Measurements from ENCODE around the gene RNGTT.

The RNGTT gene

GRCh38 chr6:88708197-88708744 is 255.1 kb downstream of the RNGTT start:
- no peak for DNase-seq

DNA sequence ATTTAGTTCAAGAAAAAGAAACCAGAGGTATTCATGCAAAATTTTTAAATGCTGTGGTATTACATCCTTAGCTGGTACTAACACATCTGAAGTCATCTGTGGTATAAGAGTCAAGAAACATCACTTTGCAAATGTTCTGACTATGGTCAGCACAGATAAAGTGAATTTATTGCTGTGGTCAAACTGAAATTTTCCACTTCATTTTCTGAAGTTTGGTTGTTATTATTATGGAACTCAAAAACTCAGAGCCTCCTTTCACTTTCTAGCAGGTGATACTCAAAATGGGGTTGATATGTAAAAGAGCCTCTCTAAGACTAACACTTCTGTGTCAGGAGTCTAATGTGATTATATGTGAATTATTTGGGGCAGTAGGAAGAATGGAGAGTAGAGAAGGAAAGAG is 257.8 kb downstream of the RNGTT start:
- no peak for DNase-seq

DNA sequence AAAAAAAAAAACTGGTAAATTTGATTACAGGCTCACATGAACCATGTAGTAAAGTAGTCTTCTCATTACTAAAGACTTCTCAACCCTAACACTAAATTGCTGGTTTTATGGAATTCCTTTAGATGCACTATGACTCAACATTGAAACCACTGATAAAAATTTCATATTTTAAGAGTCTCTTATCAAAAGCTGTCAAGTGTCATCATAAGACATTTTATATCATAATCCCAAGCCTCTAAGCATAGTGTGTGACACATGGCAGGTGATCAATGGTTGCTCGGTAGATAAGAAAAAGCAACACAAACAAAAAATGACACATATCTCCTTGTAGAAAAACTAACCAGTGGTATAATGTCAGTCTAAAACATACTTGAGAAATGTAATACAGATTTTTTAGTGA is 258.4 kb downstream of the RNGTT start:
- no peak for DNase-seq

DNA sequence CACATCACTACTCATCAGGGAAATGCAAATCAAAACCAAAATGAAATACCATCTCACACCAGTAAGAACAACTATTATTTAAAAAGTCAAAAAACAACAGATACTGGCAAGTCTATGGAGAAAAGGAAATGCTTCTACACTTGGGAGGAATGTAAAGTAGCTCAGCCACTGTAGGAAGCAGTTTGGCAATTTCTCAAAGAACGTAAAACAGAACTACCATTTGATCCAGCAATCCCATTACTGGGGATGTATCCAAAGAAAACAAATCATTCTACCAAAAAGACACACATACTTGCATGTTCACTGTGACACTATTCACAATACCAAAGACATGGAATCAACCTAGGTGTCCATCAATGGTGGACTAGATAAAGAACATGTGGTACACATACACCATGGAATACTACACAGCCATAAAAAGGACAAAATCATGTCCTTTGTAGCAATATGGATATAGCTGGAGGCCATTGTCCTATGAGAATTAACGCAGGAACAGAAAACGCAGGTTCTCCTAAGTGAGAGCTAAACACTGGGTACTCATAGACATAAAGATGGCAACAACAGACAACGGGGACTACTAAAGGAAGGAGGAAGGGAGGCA is 260.4 kb downstream of the RNGTT start:
- no peak for DNase-seq

DNA sequence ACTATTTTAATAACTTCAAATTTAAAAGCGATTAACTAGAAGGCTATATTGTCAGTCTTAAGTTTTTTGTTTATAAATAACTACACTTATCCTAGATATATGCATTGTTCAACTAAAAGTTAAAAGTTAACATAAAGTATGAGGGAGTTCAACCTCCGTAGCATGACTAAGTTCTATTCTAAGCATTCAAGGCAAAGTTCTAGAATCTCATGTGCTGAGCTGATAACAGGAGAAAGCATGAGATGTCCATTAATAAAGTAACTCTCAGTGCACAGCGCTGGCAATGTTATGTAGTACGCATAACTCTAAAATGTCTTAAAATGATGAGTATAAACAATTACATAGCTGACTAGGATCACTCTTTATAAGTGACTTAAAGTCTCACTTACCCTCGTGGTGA is 264.8 kb downstream of the RNGTT start:
- no peak for DNase-seq

- no peak for DNase-seq
Measured at GRCh38 chr6:88695937-88696336, 267.5 kb downstream of the RNGTT start.

GRCh38 chr6:88683734-88684133 is 279.7 kb downstream of the RNGTT start:
- DNase-seq, result no peak

GRCh38 chr6:88680654-88681053 is 282.8 kb downstream of the RNGTT start:
- DNase-seq, result no peak

DNA sequence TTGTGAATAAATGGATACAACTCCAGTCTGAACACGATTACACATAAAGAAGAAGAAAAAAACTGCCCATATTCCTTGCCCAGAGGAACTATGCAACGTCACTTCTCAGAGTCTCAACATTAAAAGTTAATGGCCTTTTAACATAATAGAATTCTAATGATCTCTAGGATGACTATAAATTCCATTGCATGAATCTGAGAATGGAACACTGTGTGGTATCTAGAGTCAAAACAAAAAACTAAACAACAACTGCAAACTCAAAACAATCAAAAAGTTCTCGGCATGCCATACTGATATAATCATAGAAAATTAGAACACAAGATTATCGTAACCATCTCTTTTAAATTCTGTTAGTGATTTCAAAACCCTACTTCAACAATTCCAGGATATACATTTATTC is 283.6 kb downstream of the RNGTT start:
- DNase-seq, result no peak

DNA sequence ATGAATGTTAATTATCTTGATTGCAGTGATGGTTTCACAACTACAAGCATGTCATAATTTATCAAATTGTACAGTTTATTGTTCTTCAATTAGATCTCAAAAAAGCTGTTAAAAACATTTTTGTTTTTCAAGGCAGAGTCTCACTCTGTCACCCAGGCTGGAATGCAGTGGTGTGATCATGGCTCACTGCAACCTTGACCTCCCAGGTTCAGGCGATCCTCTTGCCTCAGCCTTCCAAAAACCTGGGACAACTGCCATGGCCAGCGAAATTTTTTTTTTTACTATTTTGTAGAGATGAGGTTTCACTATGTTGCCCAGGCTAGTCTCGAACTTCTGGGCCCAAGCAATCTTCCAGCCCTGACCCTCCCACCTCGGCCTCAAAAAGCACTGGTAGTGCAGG is 286.1 kb downstream of the RNGTT start:
- no peak for DNase-seq

GRCh38 chr6:88671624-88672023 is 291.8 kb downstream of the RNGTT start:
- DNase-seq, result no peak

DNA sequence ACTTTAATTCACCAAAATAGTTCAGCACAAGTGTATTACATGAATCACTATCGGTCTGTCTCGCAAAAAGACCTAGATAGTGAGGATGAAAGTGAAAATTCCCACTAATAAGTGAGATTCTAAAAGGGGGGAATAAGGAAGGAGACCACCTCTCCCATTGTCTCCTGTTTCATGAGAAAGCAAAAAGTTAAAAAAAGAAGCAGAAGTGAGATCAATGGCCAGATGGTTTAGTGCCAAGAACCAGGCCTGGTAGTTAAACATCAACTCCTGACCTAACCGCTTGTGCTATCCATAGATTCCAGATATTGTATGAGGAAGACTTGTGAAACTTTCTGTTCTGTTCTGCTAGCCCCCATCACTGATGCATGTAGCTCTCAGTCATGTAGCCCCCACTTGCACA is 293.0 kb downstream of the RNGTT start:
- no peak for DNase-seq

DNA sequence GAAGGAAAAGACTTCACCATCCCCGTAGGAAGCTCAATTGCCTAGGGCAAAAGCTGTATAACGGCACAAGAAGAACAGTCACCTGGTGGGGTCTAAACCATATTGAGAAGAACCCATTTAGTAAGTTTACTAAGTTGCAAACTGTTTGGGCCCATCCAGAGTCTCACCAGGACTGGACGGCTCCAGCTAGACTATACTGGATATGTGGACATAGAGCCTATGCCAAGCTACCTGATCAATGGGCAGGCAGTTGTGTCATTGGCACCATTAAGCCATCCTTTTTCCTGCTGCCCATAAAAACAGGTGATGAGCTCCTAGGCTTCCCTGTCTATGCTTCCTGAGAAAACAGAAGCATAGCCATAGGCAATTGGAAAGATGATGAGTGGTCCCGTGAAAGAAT is 293.9 kb downstream of the RNGTT start:
- DNase-seq, result no peak

- DNase-seq, result no peak
Measured at GRCh38 chr6:88666901-88667300, 296.5 kb downstream of the RNGTT start.

- DNase-seq, result no peak
Measured at GRCh38 chr6:88665131-88665530, 298.3 kb downstream of the RNGTT start.

DNA sequence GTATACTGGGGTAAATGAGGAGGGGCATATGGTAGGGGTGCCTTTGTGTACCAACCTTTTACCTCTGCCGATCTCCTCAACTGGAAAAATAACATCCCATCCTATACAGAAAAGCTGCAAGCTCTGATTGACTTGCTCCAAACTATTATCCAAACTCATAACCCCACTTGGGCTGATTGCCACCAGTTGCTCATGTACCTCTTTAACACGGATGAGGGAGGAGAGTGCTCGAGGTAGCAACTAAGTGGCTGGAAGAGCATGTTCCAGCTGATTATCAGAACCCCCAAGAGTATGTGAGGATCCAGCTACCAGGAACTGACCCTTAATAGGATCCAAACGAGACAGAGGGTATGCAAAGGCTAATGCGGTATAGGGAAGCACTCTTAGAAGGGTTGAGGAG is 299.6 kb downstream of the RNGTT start:
- no peak for DNase-seq

DNA sequence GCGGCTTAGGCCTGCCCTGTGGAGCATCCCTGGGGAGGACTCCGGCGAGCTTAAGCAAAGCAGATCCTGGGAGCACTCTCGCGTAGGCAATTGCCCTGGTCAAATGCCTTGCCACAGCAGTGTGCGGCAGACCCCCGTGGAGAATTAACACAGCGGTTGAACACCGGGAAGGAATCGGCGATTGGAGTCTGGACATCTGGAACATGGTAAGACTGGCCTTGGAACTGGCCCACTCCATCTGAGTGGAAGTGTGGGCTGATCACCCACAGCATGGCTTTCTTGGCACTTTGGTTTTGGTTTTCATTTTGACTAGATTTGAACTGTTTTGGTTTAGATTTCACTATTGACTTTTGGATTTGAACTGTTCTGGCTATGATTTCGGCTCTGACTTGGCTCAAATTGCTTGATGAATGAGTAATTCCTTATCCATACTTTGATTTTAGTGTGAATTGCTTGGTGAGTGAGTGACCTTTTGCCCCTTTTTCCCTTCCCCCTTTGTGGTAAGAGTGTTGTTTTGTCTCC is 300.7 kb downstream of the RNGTT start:
- no peak for DNase-seq

DNA sequence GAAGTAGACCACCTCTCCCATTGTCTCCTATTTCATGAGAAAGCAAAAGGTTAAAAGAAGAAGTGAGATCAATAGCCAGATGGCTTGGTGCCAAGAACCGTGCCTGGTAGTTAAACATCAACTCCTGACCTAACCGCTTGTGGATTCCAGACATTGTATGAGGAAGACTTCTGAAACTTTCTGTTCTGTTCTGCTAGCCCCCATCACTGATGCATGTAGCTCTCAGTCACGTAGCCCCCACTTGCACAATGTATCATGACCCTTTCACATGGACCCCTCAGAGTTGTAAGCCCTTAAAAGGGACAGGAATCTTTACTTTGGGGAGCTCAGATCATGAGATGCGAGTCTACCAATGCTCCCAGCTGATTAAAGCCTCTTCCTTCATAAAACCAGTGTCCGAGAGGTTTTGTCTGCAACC is 301.2 kb downstream of the RNGTT start:
- no peak for DNase-seq

- DNase-seq, result no peak
Measured at GRCh38 chr6:88661136-88661535, 302.3 kb downstream of the RNGTT start.

- DNase-seq, result no peak
Measured at GRCh38 chr6:88655586-88655985, 307.8 kb downstream of the RNGTT start.

DNA sequence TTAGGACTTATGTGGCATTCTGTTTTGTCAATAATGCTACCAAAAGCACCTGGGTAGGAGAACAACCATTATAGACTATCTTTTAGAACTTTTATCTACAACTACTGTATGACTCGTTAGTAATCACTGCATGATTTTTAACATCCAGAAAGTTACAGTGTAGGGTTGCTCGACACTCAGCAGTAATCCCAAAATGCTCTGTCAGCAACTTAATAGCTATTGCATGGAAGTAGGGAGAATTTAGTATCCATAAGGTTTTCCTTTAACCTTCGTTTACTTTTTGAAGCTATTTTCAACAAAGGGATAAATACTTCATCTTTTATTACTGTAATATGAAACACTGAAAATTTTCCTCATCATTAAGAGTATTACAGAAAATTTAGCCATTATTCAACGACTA is 309.5 kb downstream of the RNGTT start:
- DNase-seq, result no peak

GRCh38 chr6:88651400-88651799 is 312.0 kb downstream of the RNGTT start:
- DNase-seq, result no peak

DNA sequence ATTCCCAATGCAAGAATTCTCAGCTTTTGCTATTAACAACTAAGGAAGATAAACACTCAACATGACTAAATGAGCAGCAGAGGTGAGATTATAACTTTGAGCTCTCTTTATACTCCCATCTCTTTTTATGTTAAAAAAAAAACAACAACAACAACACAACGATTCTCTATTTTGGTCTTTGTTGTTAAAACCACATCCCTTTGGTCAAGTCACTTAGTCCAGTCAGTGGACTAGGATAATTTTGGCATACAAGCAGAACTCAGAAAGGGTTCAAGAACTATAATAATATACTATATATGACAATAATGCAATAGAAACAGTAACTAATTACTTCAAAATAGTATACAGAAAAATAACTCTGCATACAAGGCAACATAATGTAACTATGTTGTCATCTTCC is 312.4 kb downstream of the RNGTT start:
- DNase-seq, result no peak

GRCh38 chr6:88650029-88650619 is 313.3 kb downstream of the RNGTT start:
- no peak for DNase-seq
